SH-SY5Y (cell line): ENCODE data around the gene OXLD1.

ENCODE experiments used
- GATA2 ChIP-seq: IDR thresholded peaks from 2 replicates; pipeline ENCODE4 v1.6.1; 2011; ENCODE audit warnings: mild to moderate bottlenecking, low read depth, low read length
- GATA3 ChIP-seq: IDR thresholded peaks from 2 replicates; pipeline ENCODE4 v1.6.1; 2011; ENCODE audit warnings: low read depth, mild to moderate bottlenecking, low read length, moderate library complexity

- no peak for TF ChIP-seq GATA2
- no peak for TF ChIP-seq GATA3
These were observed 34.2 kb upstream of the OXLD1 start for GRCh38 chr17:81700353-81701287.
